Activated T-helper 1 cell treated with Interleukin-2 at 50 U/mL for 16 hours (primary cell): ENCODE data around the gene UBXN2A.
"Not testable (repeated sequence)": the region's sequence is repeated elsewhere in the genome, so short reads cannot be mapped to it uniquely, and the experiment has no call there.

Experiments
- DNase-seq: peaks from one replicate; pipeline ENCODE4 v3.0.0-alpha.2; 2020; ENCODE audit warnings: low read depth

Gene UBXN2A

GRCh38 chr2:24011250-24012104 lies 71.2 kb downstream of the UBXN2A start:
- DNase-seq = no peak

DNA sequence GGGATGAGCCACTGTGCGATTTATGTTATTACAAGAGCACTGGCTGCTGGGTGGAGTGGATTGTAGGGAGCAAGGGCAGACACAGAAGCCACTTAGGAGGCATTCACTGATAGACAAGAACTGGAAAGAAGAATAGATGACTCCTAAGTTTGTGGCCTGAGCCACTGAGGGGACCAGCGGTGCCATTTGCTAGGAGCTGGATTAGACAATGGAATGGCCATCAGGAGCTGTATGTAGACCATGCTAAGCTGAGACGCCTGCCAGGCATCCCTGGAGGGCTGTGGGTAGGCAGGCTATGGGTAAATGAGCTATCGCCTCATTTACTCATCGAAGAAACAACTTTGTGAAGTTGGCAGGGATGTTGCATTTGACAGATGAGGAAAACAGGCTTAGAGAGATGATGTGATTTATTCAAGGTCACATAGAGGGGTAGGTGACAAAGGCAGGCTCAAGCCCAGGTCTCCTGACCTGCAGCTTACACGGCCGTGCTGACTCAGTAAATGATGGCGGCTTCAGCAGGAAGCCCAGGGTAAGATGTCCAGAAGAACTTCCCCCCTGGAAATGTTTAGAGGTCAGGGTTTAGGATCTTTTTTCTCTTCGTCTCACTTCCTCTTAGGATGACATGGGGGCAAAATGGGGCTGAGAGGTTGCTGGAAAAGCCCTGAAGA lies 72.4 kb downstream of the UBXN2A start:
- no peak for DNase-seq

DNA sequence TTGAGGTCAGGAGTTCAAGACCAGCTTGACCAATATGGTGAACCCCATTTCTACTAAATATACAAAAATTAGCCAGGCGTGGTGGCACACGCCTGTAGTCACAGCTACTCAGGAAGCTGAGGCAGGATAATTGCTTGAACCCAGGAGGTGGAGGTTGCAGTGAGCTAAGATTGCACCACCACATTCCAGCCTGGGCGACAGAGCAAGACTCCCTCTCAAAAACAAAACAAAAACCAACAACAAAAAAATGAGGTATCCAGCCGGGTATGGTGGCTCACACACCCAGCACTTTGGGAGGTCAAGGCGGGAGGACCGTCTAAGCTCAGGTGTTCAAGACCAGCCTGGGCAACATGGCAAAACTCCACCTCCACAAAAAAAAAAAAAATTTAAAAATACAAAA lies 74.6 kb downstream of the UBXN2A start:
- DNase-seq = not testable (repeated sequence)

DNA sequence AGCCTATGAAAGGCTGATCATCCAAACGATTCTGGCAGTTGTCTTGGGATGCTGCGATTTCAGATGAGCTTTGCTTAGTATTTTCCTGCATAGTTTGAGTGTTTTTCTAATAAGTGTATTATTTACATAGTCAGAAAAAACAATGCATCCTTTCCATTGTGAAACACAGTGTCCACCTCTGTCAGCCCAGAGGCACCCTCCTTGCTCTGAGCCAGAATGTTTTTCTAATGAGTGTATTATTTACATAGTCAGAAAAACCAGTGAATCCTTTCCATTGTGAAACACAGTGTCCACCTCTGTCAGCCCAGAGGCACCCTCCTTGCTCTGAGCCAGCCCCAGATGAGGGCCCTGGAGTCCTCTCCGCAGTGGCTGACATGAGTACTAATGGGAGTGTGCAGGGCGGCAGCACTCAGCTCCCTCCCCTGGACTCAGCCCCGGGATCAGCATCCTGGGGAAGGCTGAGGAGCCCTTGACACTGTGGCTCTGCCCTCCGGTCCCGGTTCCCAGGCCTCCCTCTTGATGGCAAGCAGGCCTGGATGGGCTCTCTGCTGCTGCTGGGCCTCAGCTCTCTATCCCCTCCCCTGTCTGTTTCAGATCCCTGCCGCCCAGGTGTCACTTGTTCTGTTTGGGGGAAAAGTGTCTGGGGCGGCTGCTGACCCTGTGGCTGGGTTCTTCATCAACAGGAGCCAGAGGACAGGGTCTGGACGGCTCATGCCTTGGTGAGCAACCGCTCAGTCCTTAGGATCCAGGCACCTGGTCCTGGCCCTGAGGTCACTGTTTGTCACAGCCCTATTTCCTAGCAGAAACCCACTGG lies 75.5 kb downstream of the UBXN2A start:
- no peak for DNase-seq

DNA sequence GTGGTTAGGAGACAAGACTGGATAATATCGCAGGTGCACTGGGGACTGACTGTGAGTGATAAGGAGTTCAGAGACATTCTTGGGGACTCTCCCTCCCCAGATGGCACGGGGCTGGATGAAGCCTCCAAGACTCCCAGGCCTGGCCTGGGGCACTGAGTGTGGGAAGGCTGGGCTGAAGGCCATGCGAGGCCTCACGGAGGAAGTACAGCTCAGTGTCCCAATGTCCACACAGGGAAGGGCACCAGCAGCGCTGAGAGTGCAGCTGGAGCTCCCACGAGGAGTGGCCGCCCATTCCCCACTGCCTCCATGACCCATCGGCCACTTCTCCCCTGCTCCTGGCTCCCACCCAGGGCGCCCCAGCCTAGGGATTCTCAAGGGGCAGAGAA lies 76.1 kb downstream of the UBXN2A start:
- DNase-seq = no peak

- no peak for DNase-seq
Measured at GRCh38 chr2:24016853-24017703, 76.8 kb downstream of the UBXN2A start.

DNA sequence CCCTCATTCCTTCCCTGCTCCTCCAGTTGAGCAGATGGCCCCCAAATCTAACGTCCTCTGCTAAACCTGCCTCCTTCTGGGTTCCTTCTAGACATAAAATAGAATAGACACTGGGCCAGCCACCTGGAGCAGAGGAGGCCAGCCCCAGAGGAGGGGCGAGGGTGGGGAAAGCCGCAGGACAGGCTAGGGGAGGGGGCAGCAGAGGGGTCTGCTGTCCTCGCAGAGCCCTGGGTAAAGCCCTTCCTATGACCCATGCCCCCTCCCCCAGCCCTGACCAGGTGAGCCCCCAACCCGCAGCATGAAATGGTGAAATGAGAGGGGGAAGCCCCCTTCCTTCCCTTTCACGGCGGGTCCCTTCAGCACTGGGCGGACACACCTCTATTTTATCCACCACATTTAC lies 77.4 kb downstream of the UBXN2A start:
- DNase-seq = no peak

DNA sequence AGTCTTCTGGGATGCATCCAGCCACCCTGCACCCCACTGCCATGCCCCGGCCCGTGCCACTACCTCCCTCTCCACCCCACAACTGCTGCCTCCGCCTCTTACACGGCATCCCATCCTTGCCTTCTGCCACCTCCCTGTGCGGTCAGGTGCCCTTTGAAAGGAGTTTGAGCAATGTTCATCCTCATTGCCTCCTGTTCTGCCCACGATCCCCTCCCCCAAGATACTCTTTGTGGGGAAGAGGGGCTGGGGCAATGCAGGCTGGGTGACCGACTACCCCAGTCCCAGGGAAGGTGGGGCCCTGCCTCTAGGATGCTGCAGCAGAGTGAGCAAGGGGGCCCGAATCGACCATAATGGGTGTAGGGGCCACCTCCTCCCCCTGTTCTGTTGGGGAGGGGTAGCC lies 78.0 kb downstream of the UBXN2A start:
- DNase-seq = no peak

- no peak for DNase-seq
Measured at GRCh38 chr2:24019729-24020128, 79.5 kb downstream of the UBXN2A start.

- no peak for DNase-seq
Measured at GRCh38 chr2:24020244-24020643, 80.0 kb downstream of the UBXN2A start.

DNA sequence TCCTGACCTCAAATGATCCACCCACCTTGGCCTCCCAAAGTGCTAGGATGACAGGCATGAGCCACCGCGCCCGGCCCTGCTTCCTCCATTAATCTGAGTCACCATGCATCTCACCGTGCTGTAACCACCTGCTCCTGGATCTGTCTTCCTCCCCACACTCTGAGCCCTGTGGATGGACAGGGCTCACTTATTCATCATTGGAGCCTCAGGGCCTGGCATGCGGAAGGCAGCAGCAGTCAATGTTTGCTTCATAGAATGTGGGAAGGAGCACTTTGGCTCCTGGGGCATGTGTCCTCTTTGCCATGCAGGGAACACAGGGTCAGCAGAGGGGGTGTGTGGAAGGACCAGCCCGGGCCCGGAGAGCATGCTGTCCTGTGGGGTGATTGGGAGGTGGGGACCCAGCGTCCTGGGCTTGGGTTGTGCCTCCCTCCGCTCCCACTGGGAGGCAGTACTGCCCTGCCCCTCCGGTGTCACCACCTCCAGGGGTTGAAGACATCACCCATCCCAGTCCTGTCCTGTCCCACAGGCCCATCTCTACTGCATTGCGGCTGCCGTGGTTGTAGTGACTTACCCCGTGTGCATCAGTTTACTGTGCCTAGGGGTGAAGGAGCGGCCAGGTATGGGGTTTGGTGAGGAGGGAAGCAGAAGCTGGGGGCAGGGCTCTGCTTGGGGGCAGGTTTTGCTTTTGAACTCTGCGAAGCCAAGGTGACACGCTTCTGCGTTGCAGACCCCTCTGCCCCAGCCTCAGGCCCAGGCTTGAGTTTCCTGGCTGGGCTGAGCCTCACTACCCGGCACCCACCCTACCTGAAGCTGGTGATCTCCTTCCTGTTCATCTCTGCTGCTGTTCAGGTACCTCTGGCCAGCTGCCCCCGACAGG lies 81.1 kb downstream of the UBXN2A start:
- DNase-seq = no peak

DNA sequence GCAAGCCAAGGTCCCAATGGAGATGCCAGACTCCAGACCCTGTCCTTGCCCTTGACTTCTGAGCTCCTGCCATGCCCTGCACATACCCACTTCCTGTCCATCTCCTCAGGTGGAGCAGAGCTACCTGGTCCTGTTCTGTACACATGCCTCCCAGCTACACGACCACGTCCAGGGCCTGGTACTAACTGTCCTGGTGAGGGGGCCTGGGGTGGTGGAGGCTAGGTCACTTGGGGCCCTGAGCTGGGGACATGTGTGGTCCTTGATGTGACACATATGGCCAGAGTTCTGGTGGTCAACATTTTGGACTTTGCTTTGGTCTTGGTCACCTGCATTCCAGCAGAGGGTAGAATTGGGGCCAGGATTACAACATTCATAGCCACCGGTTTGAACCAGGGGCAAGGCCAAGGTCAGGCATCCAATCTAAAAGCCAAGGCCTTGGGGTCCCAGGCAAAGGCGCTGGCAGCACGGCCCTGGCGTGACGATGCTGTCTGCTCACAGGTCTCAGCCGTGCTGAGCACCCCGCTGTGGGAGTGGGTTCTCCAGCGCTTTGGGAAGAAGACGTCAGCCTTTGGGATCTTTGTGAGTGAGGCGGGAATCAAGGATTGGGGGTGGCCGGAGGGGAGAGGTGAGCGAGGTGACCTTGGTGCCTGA lies 82.2 kb downstream of the UBXN2A start:
- DNase-seq = no peak

DNA sequence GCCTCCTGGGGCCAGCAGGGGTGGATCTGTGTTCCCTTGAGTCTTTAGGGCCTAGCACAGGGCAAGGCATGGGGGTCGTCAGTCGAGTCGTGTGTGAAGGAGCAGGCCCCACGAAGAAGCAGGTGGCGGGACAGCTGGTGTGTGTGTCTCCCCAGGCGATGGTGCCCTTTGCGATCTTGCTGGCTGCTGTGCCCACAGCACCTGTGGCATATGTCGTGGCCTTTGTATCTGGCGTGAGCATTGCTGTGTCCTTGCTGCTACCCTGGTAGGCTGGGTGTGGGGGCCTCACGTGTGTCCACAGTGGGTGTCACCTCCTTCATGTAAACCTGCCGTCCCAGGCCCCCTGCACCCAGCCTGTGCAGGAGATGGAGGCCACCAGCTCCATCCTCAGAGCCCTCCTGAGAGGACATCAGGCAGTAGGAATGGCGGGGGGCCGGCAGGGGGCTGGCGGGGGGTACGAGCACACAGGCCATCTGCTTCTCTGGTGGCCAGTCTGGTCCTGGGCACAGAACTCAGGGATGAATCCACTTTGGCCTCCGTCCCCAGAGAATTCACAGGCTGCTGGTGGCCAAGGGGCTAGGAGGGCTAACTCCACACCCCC lies 82.8 kb downstream of the UBXN2A start:
- DNase-seq = no peak

DNA sequence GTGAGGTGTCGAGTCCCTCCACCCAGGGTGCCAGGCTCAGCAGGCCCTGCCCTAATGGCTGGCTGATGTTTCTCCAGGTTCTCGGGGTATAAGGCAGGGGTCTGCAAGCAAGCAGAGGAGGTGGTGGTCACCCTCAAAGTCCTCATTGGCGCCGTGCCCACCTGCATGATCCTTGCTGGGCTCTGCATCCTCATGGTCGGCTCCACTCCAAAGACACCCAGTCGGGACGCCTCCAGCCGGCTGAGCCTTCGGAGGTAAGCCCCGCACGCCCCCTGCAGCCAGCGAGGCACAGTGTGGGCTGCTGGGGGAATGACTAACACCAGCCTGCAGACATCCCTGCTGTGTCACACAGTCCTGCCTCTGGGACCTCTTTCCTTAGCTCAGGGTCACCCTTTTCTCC lies 83.8 kb downstream of the UBXN2A start:
- no peak for DNase-seq

GRCh38 chr2:24024996-24025663 lies 84.9 kb downstream of the UBXN2A start:
- no peak for DNase-seq

DNA sequence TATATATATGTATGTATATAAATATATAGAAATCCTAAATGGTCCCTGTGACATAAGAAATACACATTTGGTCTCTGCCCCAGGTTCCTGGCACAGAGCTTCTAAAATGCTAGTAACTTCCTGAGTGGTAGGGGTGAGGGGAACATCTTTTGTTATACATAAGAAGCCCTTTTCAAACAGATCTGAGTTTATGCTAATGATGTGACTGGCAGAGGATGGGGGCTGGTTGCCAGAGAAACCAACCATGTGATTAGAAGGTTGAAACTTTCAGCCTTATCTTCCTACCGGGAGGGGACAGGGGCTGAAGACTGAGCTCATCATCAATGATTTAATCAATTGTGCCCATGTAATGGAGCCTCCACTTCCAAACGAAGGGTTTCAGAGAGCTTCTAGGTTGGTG lies 86.0 kb downstream of the UBXN2A start:
- DNase-seq = no peak

GRCh38 chr2:24038786-24039499 lies 98.7 kb downstream of the UBXN2A start:
- DNase-seq = no peak

DNA sequence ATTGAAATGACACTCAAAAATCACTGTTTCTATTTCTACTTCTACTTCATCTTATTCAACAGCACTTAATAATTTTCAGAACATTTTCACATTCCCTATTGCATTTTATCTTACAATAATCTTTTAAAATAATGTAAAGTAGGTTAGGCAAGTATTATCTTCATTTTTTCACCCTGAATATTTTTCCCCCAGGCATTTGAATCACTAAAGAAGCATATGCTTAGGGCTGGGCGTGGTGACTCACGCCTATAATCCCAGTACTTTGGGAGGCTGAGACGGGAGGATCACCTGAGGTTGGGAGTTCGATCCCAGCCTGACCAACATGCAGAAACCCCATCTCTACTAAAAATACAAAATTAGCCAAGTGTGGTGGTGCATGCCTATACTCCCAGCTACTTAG lies 100.2 kb downstream of the UBXN2A start:
- no peak for DNase-seq

DNA sequence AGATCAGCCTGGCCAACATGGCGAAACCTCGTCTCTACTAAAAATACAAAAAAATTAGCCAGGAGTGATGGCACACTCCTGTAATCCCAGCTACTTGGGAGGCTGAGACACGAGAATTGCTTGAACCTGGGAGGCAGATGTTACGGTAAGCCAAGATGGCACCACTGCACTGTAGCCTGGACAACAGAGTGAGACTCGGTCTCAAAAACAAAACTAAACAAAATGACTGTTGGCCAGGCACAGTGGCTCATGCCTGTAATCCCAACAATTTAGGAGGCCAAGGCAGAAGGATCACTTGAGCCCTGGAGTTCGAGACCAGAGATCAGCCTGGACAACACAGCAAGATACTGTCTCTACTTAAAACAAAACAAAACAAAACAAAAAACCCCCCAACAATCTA lies 102.9 kb downstream of the UBXN2A start:
- not testable (repeated sequence) for DNase-seq
